Stomach (tissue), 9 donors: ENCODE results near the gene SCN5A. TPM values are rescaled to one million over a fixed set of nuclear protein-coding genes. Genes with fewer than 3 reads are reported as not detected.

Experiments used
- DNase-seq, 2 donors: peaks; one replicate each; pipeline versions ENCODE4 v3.0.0 to v3.0.0-alpha.2; 2013 to 2019
- H3K27ac ChIP-seq, 5 donors: fragments of 200-600 bp in 4 of 5; sonication (generic) in 4 of 5; one replicate each; pipeline ENCODE4 v1.5.1; 2013 to 2019; ENCODE audit warnings: mild to moderate bottlenecking in 1 of 5, moderate library complexity in 1 of 5
- H3K27me3 ChIP-seq, 3 donors: fragments of 200-600 bp; sonication (generic); one replicate each; pipeline ENCODE4 v1.5.1; 2017 to 2019; ENCODE audit warnings: mixed run types in 1 of 3
- H3K36me3 ChIP-seq, 4 donors: fragments of 200-600 bp; sonication (generic); 1 replicate in 3 of 4; 2 replicates in 1 of 4; pipeline ENCODE4 v1.5.1; 2016 to 2019
- H3K4me1 ChIP-seq, 4 donors: fragments of 200-600 bp; sonication (generic); one replicate each; pipeline ENCODE4 v1.5.1; 2016 to 2019
- H3K4me3 ChIP-seq, 4 donors: fragments of 200-600 bp; sonication (generic) in 3 of 4; one replicate each; pipeline ENCODE4 v1.5.1; 2016 to 2019; ENCODE audit warnings: mild to moderate bottlenecking in 1 of 4
- H3K9me3 ChIP-seq, 4 donors: fragments of 200-600 bp; sonication (generic); one replicate each; pipeline ENCODE4 v1.5.1; 2016 to 2019
- EP300 ChIP-seq: sonication (generic); formaldehyde crosslinking; IDR thresholded peaks from one replicate; pipeline ENCODE4 v1.6.1; 2017; ENCODE audit warnings: antibody characterized with exemption
- POLR2A ChIP-seq, 4 donors: fragments of 450-650 bp; IDR thresholded peaks; one replicate each; pipeline ENCODE4 v1.6.1; 2016; ENCODE audit warnings: antibody characterized with exemption in 4 of 4, control low read depth in 2 of 4, mild to moderate bottlenecking in 1 of 4, moderate library complexity in 1 of 4
- POLR2AphosphoS5 ChIP-seq, 3 donors: sonication (generic); formaldehyde crosslinking; IDR thresholded peaks; one replicate each; pipeline ENCODE4 v1.6.1; 2016; ENCODE audit warnings: antibody characterized with exemption in 3 of 3
- WGBS, 5 donors: extraction: QIAGEN DNeasy Blood & Tissue Kit in 3 of 5; methylation state at CpG; one replicate each; pipeline versions ENCODE4 v1.1.5 to v1.1.7; 2013 to 2018; 5-methylcytosine and 5-hydroxymethylcytosine counted together
- intact Hi-C: fragments of 100-400 bp; cut with DNase I; formaldehyde crosslinking; loops from one replicate; pipeline ENCODE4 v1.15.1; 2023; ENCODE audit warnings: low total_unique reads
- polyA plus RNA-seq, 3 donors: library from polyadenylated mRNA; stranded (reverse); fragments of 200-250 nt; gene quantifications; one replicate each; pipeline ENCODE4 v1.2.3, GENCODE V29; 2013
- total RNA-seq, 5 donors: library from RNA; depleted of rRNA; stranded (reverse); fragments of >200 nt; gene quantifications; one replicate each; pipeline versions ENCODE4 v1.1.0 to v1.2.3, GENCODE V29; 2014 to 2016
- TF ChIP-seq, protein P1 (sequence below), 7 experiments: fragments of 450-650 bp in 4 of 7; fragments of 200-600 bp in 3 of 7; sonication (generic) in 3 of 7; IDR thresholded peaks; one replicate each; pipeline ENCODE4 v1.5.1; 2016 to 2019; ENCODE audit warnings: antibody characterized with exemption in 7 of 7, control low read depth in 2 of 7, mild to moderate bottlenecking in 1 of 7
- donor health status: healthy with polysubstance abuse.
- donor health status: Bipolar disorder and iron deficiency.
- donor health status: healthy.

Gene SCN5A
- total and polyA plus RNA-seq, 8 donors: 0.05 to 1.1 (median 0.10) TPM; not detected in 4

- whole genome bisulfite sequencing, 5 donors: 32 to 48% (median 43%) methylated on average over 5 of the region's 5 CpGs
- no peaks in the 10 kb centered on the region for H3K4me1 ChIP-seq
- intact Hi-C loops: no loop called here
- H3K9me3 ChIP-seq: no peaks in the 10 kb centered on the region
- H3K27me3 ChIP-seq: no peaks in the 10 kb centered on the region
- TF ChIP-seq POLR2AphosphoS5 (IDR thresholded peaks at IDR 0.05): no peak
- TF ChIP-seq POLR2A (IDR thresholded peaks at IDR 0.05): no peak
- TF ChIP-seq, protein P1, sequence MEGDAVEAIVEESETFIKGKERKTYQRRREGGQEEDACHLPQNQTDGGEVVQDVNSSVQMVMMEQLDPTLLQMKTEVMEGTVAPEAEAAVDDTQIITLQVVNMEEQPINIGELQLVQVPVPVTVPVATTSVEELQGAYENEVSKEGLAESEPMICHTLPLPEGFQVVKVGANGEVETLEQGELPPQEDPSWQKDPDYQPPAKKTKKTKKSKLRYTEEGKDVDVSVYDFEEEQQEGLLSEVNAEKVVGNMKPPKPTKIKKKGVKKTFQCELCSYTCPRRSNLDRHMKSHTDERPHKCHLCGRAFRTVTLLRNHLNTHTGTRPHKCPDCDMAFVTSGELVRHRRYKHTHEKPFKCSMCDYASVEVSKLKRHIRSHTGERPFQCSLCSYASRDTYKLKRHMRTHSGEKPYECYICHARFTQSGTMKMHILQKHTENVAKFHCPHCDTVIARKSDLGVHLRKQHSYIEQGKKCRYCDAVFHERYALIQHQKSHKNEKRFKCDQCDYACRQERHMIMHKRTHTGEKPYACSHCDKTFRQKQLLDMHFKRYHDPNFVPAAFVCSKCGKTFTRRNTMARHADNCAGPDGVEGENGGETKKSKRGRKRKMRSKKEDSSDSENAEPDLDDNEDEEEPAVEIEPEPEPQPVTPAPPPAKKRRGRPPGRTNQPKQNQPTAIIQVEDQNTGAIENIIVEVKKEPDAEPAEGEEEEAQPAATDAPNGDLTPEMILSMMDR (IDR thresholded peaks at IDR 0.05): no peak
- no peak for TF ChIP-seq EP300
- no peak overlapping the region for H3K27ac ChIP-seq
- H3K4me3 ChIP-seq: no peak overlapping the region
- H3K36me3 ChIP-seq: peaks cover 10 to 53% (median 37%) of the 10 kb centered on the region in 4 donors
- no peak for DNase-seq
Observed at GRCh38 chr3:38519651-38520050, 129.8 kb downstream of the SCN5A start.

GRCh38 chr3:38519000-38519399 is 130.5 kb downstream of the SCN5A start:
- Histone ChIP-seq H3K4me3 (no peak overlapping the region), H3K4me1 (no peaks in the 10 kb centered on the region), H3K9me3 (no peaks in the 10 kb centered on the region), H3K36me3 (peaks cover 5 to 53% (median 37%) of the 10 kb centered on the region in 4 donors), H3K27ac (no peak overlapping the region), H3K27me3 (no peaks in the 10 kb centered on the region)
- intact Hi-C loops: no loop called here
- WGBS, 5 donors: 64 to 94% (median 79%) methylated on average over 1 of the region's 1 CpG
- TF ChIP-seq EP300 (no peak), POLR2AphosphoS5 (IDR thresholded peaks at IDR 0.05) (no peak), POLR2A (IDR thresholded peaks at IDR 0.05) (no peak)
- TF ChIP-seq, protein P1 (IDR thresholded peaks at IDR 0.05): no peak
- no peak for DNase-seq

DNA sequence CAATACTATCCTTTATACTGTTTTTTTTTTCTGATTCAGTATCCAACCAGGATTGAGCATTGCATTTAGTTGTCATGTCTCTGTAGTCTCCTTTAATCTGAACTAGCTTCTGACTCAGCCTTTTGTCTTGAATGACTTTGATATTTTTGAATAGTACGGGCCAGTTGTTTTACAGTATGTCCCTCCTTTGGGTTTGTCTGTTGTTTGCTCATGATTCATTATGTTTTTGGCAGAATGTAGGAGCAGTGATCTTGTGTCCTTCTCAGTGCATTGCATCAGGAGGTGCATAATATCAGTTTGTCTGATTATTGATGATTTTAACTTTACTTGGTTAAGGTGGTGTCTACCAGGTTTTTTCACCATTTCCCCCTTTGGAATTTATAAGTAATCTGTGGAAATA is 132.8 kb downstream of the SCN5A start:
- intact Hi-C loops: no loop called here
- Histone ChIP-seq H3K27ac (no peak overlapping the region), H3K4me1 (no peaks in the 10 kb centered on the region), H3K27me3 (no peaks in the 10 kb centered on the region), H3K4me3 (no peak overlapping the region), H3K9me3 (no peaks in the 10 kb centered on the region), H3K36me3 (peaks cover 0 to 56% (median 34%) of the 10 kb centered on the region in 4 donors)
- DNase-seq: no peak
- TF ChIP-seq, protein P1 (IDR thresholded peaks at IDR 0.05): no peak
- TF ChIP-seq POLR2A (IDR thresholded peaks at IDR 0.05): no peak
- TF ChIP-seq POLR2AphosphoS5 (IDR thresholded peaks at IDR 0.05): no peak
- no peak for TF ChIP-seq EP300
- 0 to 97% (median 50%) methylated on average over 1 of the region's 1 CpG for WGBS, 5 donors

GRCh38 chr3:38515367-38515766 is 134.1 kb downstream of the SCN5A start:
- no peak for DNase-seq
- Histone ChIP-seq H3K27me3 (no peaks in the 10 kb centered on the region), H3K9me3 (no peaks in the 10 kb centered on the region), H3K4me1 (no peaks in the 10 kb centered on the region), H3K27ac (no peak overlapping the region), H3K36me3 (peaks cover 0 to 65% (median 42%) of the 10 kb centered on the region in 4 donors), H3K4me3 (no peak overlapping the region)
- TF ChIP-seq EP300: no peak
- TF ChIP-seq, protein P1 (IDR thresholded peaks at IDR 0.05): no peak
- no peak for TF ChIP-seq POLR2AphosphoS5 (IDR thresholded peaks at IDR 0.05)
- TF ChIP-seq POLR2A (IDR thresholded peaks at IDR 0.05): no peak
- 90 to 96% (median 94%) methylated on average over 6 to 7 of the region's 7 CpGs for WGBS, 5 donors
- intact Hi-C loops: no loop called here
